ENCODE data around the gene TMEM115.

Gene TMEM115

GRCh38 chr3:50350527-50351322, 8.6 kb downstream of the TMEM115 start, which contains the start of the genes CYB561D2 and NPRL2:
CYB561D2 (plus strand) TSS chr3:50350862; CDS start chr3:50351434, 572 bp downstream.
NPRL2 (minus strand) TSS chr3:50350775; CDS start chr3:50350652, 123 bp downstream.
- peak; percentile 99 for DNase-seq (ENCODE audit: extremely low read depth, insufficient read length)
- H3K27me3 ChIP-seq (replicated peaks; ENCODE audit: control insufficient read depth, insufficient read depth, low read length): no peaks in the 10 kb centered on the region
- H3K36me3 ChIP-seq (ENCODE audit: control insufficient read depth, insufficient read depth, low read length): peaks cover 31% of the 10 kb centered on the region
- TF ChIP-seq CTCF (IDR thresholded peaks at IDR 0.05; ENCODE audit: insufficient read depth, low read length, poor library complexity, severe bottlenecking): no peak
- H3K4me3 ChIP-seq (replicated peaks; ENCODE audit: low read depth, low read length): peak within 1 kb of the TSS; percentile 77

GRCh38 chr3:50350213-50350526, 9.2 kb downstream of the TMEM115 start:
- DNase-seq (ENCODE audit: extremely low read depth, insufficient read length): no peak
- Histone ChIP-seq H3K27me3 (replicated peaks; ENCODE audit: control insufficient read depth, insufficient read depth, low read length) (no peaks in the 10 kb centered on the region), H3K36me3 (ENCODE audit: control insufficient read depth, insufficient read depth, low read length) (peaks cover 28% of the 10 kb centered on the region), H3K4me3 (replicated peaks; ENCODE audit: low read depth, low read length) (peak overlapping the region; percentile 77)
- TF ChIP-seq CTCF (IDR thresholded peaks at IDR 0.05; ENCODE audit: insufficient read depth, low read length, poor library complexity, severe bottlenecking): no peak

- peak; percentile 66 for TF ChIP-seq CTCF (IDR thresholded peaks at IDR 0.05; ENCODE audit: insufficient read depth, low read length, poor library complexity, severe bottlenecking)
- peaks cover 11% of the 10 kb centered on the region for H3K36me3 ChIP-seq (ENCODE audit: control insufficient read depth, insufficient read depth, low read length)
- no peak for DNase-seq (ENCODE audit: extremely low read depth, insufficient read length)
- no peak overlapping the region for H3K4me3 ChIP-seq (replicated peaks; ENCODE audit: low read depth, low read length)
- no peaks in the 10 kb centered on the region for H3K27me3 ChIP-seq (replicated peaks; ENCODE audit: control insufficient read depth, insufficient read depth, low read length)
Measured at GRCh38 chr3:50347187-50347813, 12.0 kb downstream of the TMEM115 start.

GRCh38 chr3:50345586-50346234, 13.6 kb downstream of the TMEM115 start, which contains the start of gene ZMYND10:
ZMYND10 (minus strand) TSS chr3:50345732; CDS start chr3:50345579, 153 bp downstream.
- Histone ChIP-seq H3K4me3 (replicated peaks; ENCODE audit: low read depth, low read length) (peak within 1 kb of the TSS; percentile 46), H3K36me3 (ENCODE audit: control insufficient read depth, insufficient read depth, low read length) (peaks cover 11% of the 10 kb centered on the region), H3K27me3 (replicated peaks; ENCODE audit: control insufficient read depth, insufficient read depth, low read length) (no peaks in the 10 kb centered on the region)
- TF ChIP-seq CTCF (IDR thresholded peaks at IDR 0.05; ENCODE audit: insufficient read depth, low read length, poor library complexity, severe bottlenecking): no peak
- peak; percentile 79 for DNase-seq (ENCODE audit: extremely low read depth, insufficient read length)

- peaks cover 11% of the 10 kb centered on the region for H3K36me3 ChIP-seq (ENCODE audit: control insufficient read depth, insufficient read depth, low read length)
- no peak for TF ChIP-seq CTCF (IDR thresholded peaks at IDR 0.05; ENCODE audit: insufficient read depth, low read length, poor library complexity, severe bottlenecking)
- DNase-seq (ENCODE audit: extremely low read depth, insufficient read length): no peak
- no peak overlapping the region for H3K4me3 ChIP-seq (replicated peaks; ENCODE audit: low read depth, low read length)
- no peaks in the 10 kb centered on the region for H3K27me3 ChIP-seq (replicated peaks; ENCODE audit: control insufficient read depth, insufficient read depth, low read length)
Measured at GRCh38 chr3:50345008-50345407, 14.3 kb downstream of the TMEM115 start.

All from GM06990 (cell line).